HCT116 (cell line): Measurements from ENCODE around the gene VSIG4. TPM values are rescaled to one million over a fixed set of nuclear protein-coding genes. Genes with fewer than 3 reads are reported as not detected.

Experiments used
- ATAC-seq: fragments of 200-7000 bp; cut with Tn5 transposase; 2 replicates; pipeline ENCODE4 v1.9.1; 2020; ENCODE audit warnings: mild to moderate bottlenecking, moderate library complexity
- BruUV-seq: library from RNA; stranded (reverse); fragments of 400-500 nt; replicated peaks from 2 replicates; lab custom pipeline; 2021; lab: Mats Ljungman, UMichigan
- CTCF ChIA-PET: fragments of 300-600 bp; sonication (Branson Sonifier 250); formaldehyde crosslinking; loops from one replicate; lab custom pipeline; 2021; ENCODE audit warnings: antibody characterized with exemption; lab: Charles Lee
- POLR2A ChIA-PET: fragments of 300-600, 350-600 bp; sonication (Branson Sonifier 250); formaldehyde crosslinking; loops from one replicate; lab custom pipeline; 2021; ENCODE audit warnings: antibody characterized with exemption; lab: Charles Lee
- RAD21 ChIA-PET, 2 experiments: fragments of 300-600 bp; sonication (Branson Sonifier 250); formaldehyde crosslinking; loops; one replicate each; lab custom pipeline; 2023; ENCODE audit warnings: low total read pairs in 2 of 2; ENCODE audit not compliant: uncharacterized antibody in 2 of 2, unreplicated experiment in 2 of 2, low non-redundant PET in 1 of 2; lab: Charles Lee
- DNase-seq: peaks from one replicate; pipeline ENCODE4 v3.0.0-alpha.2; 2010; ENCODE audit warnings: low read depth, low spot score
- H2AFZ ChIP-seq: fragments of 200-600 bp; shearing (Covaris generic), sonication (generic); 2 replicates; pipeline ENCODE4 v1.6.1; 2017; ENCODE audit warnings: low read depth, mixed run types, mixed read lengths, antibody characterized with exemption, low read length; ENCODE audit not compliant: poor library complexity, severe bottlenecking
- H3K27ac ChIP-seq: 2 replicates; pipeline ENCODE4 v1.5.1; 2012; ENCODE audit warnings: low read depth, low read length
- H3K27me3 ChIP-seq: fragments of 200-600 bp; sonication (generic); 2 replicates; pipeline ENCODE4 v1.6.1; 2016; ENCODE audit warnings: mixed run types, low read length, mixed read lengths; ENCODE audit not compliant: insufficient read depth
- H3K36me3 ChIP-seq, 2 experiments: fragments of 200-500 bp in 1 of 2; fragments of 200-600 bp in 1 of 2; sonication (Bioruptor generic) in 1 of 2; sonication (generic) in 1 of 2; 2 replicates each; pipeline versions ENCODE4 v1.5.1 to v1.6.1; 2014 to 2016; ENCODE audit warnings: low read length in 2 of 2, inconsistent platforms in 1 of 2, mixed read lengths in 1 of 2, mixed run types in 1 of 2; ENCODE audit not compliant: insufficient read depth in 2 of 2, control insufficient read depth in 1 of 2
- H3K4me1 ChIP-seq, 2 experiments: fragments of 200-600 bp in 1 of 2; sonication (generic) in 1 of 2; 2 replicates each; pipeline versions ENCODE4 v1.5.1 to v1.6.1; 2012 to 2017; ENCODE audit warnings: low read length in 2 of 2, inconsistent platforms in 1 of 2, mild to moderate bottlenecking in 1 of 2, mixed read lengths in 1 of 2, mixed run types in 1 of 2, moderate library complexity in 1 of 2; ENCODE audit not compliant: insufficient read depth in 2 of 2, control insufficient read depth in 1 of 2
- H3K4me2 ChIP-seq: fragments of 200-600 bp; sonication (generic); 2 replicates; pipeline ENCODE4 v1.6.1; 2017; ENCODE audit warnings: mixed run types, low read length, mixed read lengths
- H3K4me3 ChIP-seq, 2 experiments: fragments of 200-600 bp in 1 of 2; sonication (generic) in 1 of 2; replicated peaks in 1 of 2; 2 replicates each; pipeline ENCODE4 v1.5.1; 2011 to 2016; ENCODE audit warnings: low read length in 2 of 2, control low read depth in 1 of 2, low read depth in 1 of 2, mild to moderate bottlenecking in 1 of 2, mixed read lengths in 1 of 2, mixed run types in 1 of 2
- H3K79me2 ChIP-seq: fragments of 200-600 bp; sonication (generic); 2 replicates; pipeline ENCODE4 v1.6.1; 2017; ENCODE audit warnings: mild to moderate bottlenecking, mixed run types, low read length, moderate library complexity, mixed read lengths; ENCODE audit not compliant: insufficient read depth
- H3K9ac ChIP-seq: fragments of 200-600 bp; sonication (generic); 2 replicates; pipeline ENCODE4 v1.6.1; 2016; ENCODE audit warnings: low read length, mixed read lengths
- H3K9me2 ChIP-seq: fragments of 200-600 bp; sonication (generic), shearing (Covaris generic); 2 replicates; pipeline ENCODE4 v1.6.1; 2017; ENCODE audit warnings: mixed run types, mild to moderate bottlenecking, moderate library complexity; ENCODE audit not compliant: insufficient read depth
- H3K9me3 ChIP-seq, 2 experiments: fragments of 200-500 bp in 1 of 2; fragments of 200-600 bp in 1 of 2; sonication (Bioruptor generic) in 1 of 2; sonication (generic) in 1 of 2; 2 replicates each; pipeline ENCODE4 v1.6.1; 2014 to 2017; ENCODE audit warnings: low read length in 2 of 2, mixed read lengths in 2 of 2, inconsistent platforms in 1 of 2, low read depth in 1 of 2, mild to moderate bottlenecking in 1 of 2, mixed run types in 1 of 2, moderate library complexity in 1 of 2; ENCODE audit not compliant: control insufficient read depth in 1 of 2, insufficient read depth in 1 of 2
- H4K20me1 ChIP-seq: fragments of 200-600 bp; sonication (generic), shearing (Covaris generic); 2 replicates; pipeline ENCODE4 v1.6.1; 2017; ENCODE audit warnings: mixed run types, mild to moderate bottlenecking, moderate library complexity; ENCODE audit not compliant: insufficient read depth
- CBX3 ChIP-seq: IDR thresholded peaks from 2 replicates; pipeline ENCODE4 v1.6.1; 2012; ENCODE audit warnings: low read depth
- CEBPB ChIP-seq: IDR thresholded peaks from 2 replicates; pipeline ENCODE4 v1.6.1; 2012; ENCODE audit warnings: low read depth
- CTCF ChIP-seq, 3 experiments: fragments of 200-600 bp in 1 of 3; sonication (generic) in 1 of 3; IDR thresholded peaks in 2 of 3; conservative IDR thresholded peaks in 1 of 3; 2 replicates each; pipeline ENCODE4 v1.5.1; 2012 to 2017; ENCODE audit warnings: low read depth in 2 of 3, low read length in 2 of 3, antibody characterized with exemption in 1 of 3, borderline replicate concordance in 1 of 3, control low read depth in 1 of 3, mild to moderate bottlenecking in 1 of 3, mixed read lengths in 1 of 3, mixed run types in 1 of 3, moderate library complexity in 1 of 3; ENCODE audit not compliant: insufficient read depth in 1 of 3
- EGR1 ChIP-seq: IDR thresholded peaks from 2 replicates; pipeline ENCODE4 v1.6.1; 2012; ENCODE audit warnings: low read depth
- ELF1 ChIP-seq: IDR thresholded peaks from 2 replicates; pipeline ENCODE4 v1.6.1; 2012; ENCODE audit warnings: low read depth, borderline replicate concordance
- EZH2 ChIP-seq: fragments of 200-600 bp; sonication (generic); IDR thresholded peaks from 2 replicates; pipeline ENCODE4 v1.6.1; 2017; ENCODE audit warnings: antibody characterized with exemption, mixed run types
- EZH2phosphoT487 ChIP-seq: fragments of 200-600 bp; IDR thresholded peaks from 2 replicates; pipeline ENCODE4 v1.6.1; 2018; ENCODE audit warnings: antibody characterized with exemption, borderline replicate concordance
- FOSL1 ChIP-seq: IDR thresholded peaks from 2 replicates; pipeline ENCODE4 v1.6.1; 2012; ENCODE audit warnings: low read depth
- POLR2A ChIP-seq: IDR thresholded peaks from 2 replicates; pipeline ENCODE4 v1.7.0; 2011; ENCODE audit warnings: borderline replicate concordance; ENCODE audit not compliant: insufficient read depth, insufficient read length; ENCODE audit errors: extremely low read depth
- POLR2AphosphoS5 ChIP-seq: IDR thresholded peaks from 2 replicates; pipeline ENCODE4 v1.6.1; 2011; ENCODE audit warnings: mild to moderate bottlenecking, low read depth, low read length, moderate library complexity
- RAD21 ChIP-seq: IDR thresholded peaks from 2 replicates; pipeline ENCODE4 v1.6.1; 2012; ENCODE audit warnings: low read depth, mild to moderate bottlenecking
- SP1 ChIP-seq: IDR thresholded peaks from 2 replicates; pipeline ENCODE4 v1.6.1; 2012; ENCODE audit warnings: low read depth
- SRF ChIP-seq: IDR thresholded peaks from 2 replicates; pipeline ENCODE4 v1.6.1; 2012; ENCODE audit warnings: low read depth
- TCF7L2 ChIP-seq: IDR thresholded peaks from 2 replicates; pipeline ENCODE4 v1.7.0; 2011; ENCODE audit warnings: borderline replicate concordance, inconsistent platforms; ENCODE audit not compliant: insufficient read depth, insufficient read length; ENCODE audit errors: extremely low read depth
- YY1 ChIP-seq: IDR thresholded peaks from 2 replicates; pipeline ENCODE4 v1.6.1; 2011; ENCODE audit warnings: low read length, low read depth, moderate library complexity, mild to moderate bottlenecking; ENCODE audit not compliant: insufficient replicate concordance; ENCODE audit errors: extremely low read depth
- ZBTB33 ChIP-seq: IDR thresholded peaks from 2 replicates; pipeline ENCODE4 v1.6.1; 2011; ENCODE audit warnings: mild to moderate bottlenecking, low read length, moderate library complexity; ENCODE audit not compliant: insufficient replicate concordance; ENCODE audit errors: extremely low read depth
- ZFX ChIP-seq: fragments of 450-650 bp; IDR thresholded peaks from 2 replicates; pipeline ENCODE4 v1.6.1; 2017
- ZNF274 ChIP-seq: fragments of 200-500 bp; sonication (Bioruptor generic); IDR thresholded peaks from 2 replicates; pipeline ENCODE4 v1.6.1; 2014; ENCODE audit warnings: mild to moderate bottlenecking, low read depth, low read length, inconsistent platforms
- intact Hi-C: fragments of 100-400 bp; cut with micrococcal nuclease; formaldehyde crosslinking; loops from 2 replicates; pipeline ENCODE4 v1.10.0; 2022
- total RNA-seq: library from RNA; stranded (reverse); gene quantifications from one replicate; pipeline ENCODE4 v1.2.1, GENCODE V29; 2021; ENCODE audit not compliant: unreplicated experiment

The VSIG4 gene
- total RNA-seq, 1 experiment from 2014 or later: 0.59 TPM

- Histone ChIP-seq H3K27ac (no peak overlapping the region), H3K4me3 (no peak overlapping the region), H3K79me2 (no peaks in the 10 kb centered on the region), H3K36me3 (no peaks in the 10 kb centered on the region), H3K4me1 (no peaks in the 10 kb centered on the region), H3K9ac (no peak overlapping the region), H3K9me3 (no peaks in the 10 kb centered on the region), H3K27me3 (no peaks in the 10 kb centered on the region), H4K20me1 (no peaks in the 10 kb centered on the region), H2AFZ (no peak overlapping the region), H3K9me2 (no peaks in the 10 kb centered on the region), H3K4me2 (no peak overlapping the region)
- CTCF ChIA-PET: no interaction called here
- POLR2A ChIA-PET: no interaction called here
- ATAC-seq (no peak), DNase-seq (no peak)
- BruUV-seq: no TSS peak
- RAD21 ChIA-PET: no interaction called here
- TF ChIP-seq ZBTB33 (no peak), CTCF (IDR thresholded peaks at IDR 0.05 in 2 of 3, conservative IDR thresholded peaks at IDR 0.05 in 1 of 3; ENCODE audit: borderline replicate concordance in 1 of 3, insufficient read depth in 1 of 3, low read depth in 2 of 3, low read length in 2 of 3) (no peak), ZFX (no peak), EZH2phosphoT487 (no peak), POLR2A (no peak), CBX3 (no peak), FOSL1 (no peak), POLR2AphosphoS5 (no peak), RAD21 (no peak), TCF7L2 (no peak), EGR1 (no peak), ELF1 (no peak), SRF (no peak), YY1 (no peak), CEBPB (no peak), SP1 (no peak), EZH2 (no peak), ZNF274 (no peak)
- intact Hi-C loops: no loop called here
Observed at GRCh38 chrX:66042307-66043077, 2.6 kb upstream of the VSIG4 start.
